Type B pancreatic cell (in vitro differentiated cells): ENCODE data around the gene ERP44. TPM values are rescaled to one million over a fixed set of nuclear protein-coding genes. Genes with fewer than 3 reads are reported as not detected.

Experiments used
- DNase-seq: peaks from one replicate; pipeline ENCODE4 v3.0.0; 2021; ENCODE audit warnings: mixed read lengths; ENCODE audit not compliant: unreplicated experiment; ENCODE audit errors: extremely low spot score
- H3K27ac Mint-ChIP-seq: 2 replicates; pipeline ENCODE4 v1.8.0; 2021; ENCODE audit warnings: mild to moderate bottlenecking, mixed read lengths
- H3K27me3 Mint-ChIP-seq: 2 replicates; pipeline ENCODE4 v1.8.0; 2021; ENCODE audit warnings: mixed read lengths
- H3K36me3 Mint-ChIP-seq: 2 replicates; pipeline ENCODE4 v1.8.0; 2021; ENCODE audit warnings: mixed read lengths
- H3K4me1 Mint-ChIP-seq: one replicate; pipeline ENCODE4 v1.8.0; 2021; ENCODE audit warnings: mixed read lengths; ENCODE audit not compliant: unreplicated experiment
- H3K4me3 Mint-ChIP-seq: 2 replicates; pipeline ENCODE4 v1.8.0; 2021; ENCODE audit warnings: mild to moderate bottlenecking, mixed read lengths
- H3K9me3 Mint-ChIP-seq: 2 replicates; pipeline ENCODE4 v1.8.0; 2021; ENCODE audit warnings: mixed read lengths
- total RNA-seq: library from RNA; stranded (reverse); gene quantifications from 2 replicates; pipeline ENCODE4 v1.2.1, GENCODE V29; 2021; ENCODE audit warnings: low replicate concordance
- TF ChIP-seq, protein P1 (sequence below): fragments of 200-600 bp; sonication (generic); conservative IDR thresholded peaks from 2 replicates; pipeline ENCODE4 v1.5.0; 2021; ENCODE audit warnings: antibody characterized with exemption, mild to moderate bottlenecking

Gene ERP44
- total RNA-seq, 1 donor from 2014 or later = 21.2 TPM

DNA sequence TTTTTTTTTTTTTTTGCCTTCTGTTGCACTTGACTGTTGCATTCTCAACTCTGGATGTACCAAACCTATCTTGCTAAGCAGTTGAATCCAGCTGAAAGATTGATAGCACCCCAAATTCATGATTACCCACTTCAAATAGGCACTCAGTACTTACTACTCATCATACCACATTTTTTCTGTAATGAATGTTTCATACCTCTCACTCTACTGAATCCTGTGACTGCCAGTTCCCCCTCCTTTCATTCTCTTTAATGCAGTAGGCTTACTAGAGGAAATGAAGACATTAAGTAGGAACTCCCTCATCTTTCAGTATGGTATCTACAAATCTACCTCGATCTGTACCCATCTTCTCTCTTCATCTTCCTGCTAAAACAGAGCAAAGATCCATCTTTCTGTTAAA, 7.1 kb upstream of the ERP44 start:
- no peaks in the 10 kb centered on the region for H3K4me1 Mint-ChIP-seq
- H3K27ac Mint-ChIP-seq = no peak overlapping the region
- TF ChIP-seq, protein P1, sequence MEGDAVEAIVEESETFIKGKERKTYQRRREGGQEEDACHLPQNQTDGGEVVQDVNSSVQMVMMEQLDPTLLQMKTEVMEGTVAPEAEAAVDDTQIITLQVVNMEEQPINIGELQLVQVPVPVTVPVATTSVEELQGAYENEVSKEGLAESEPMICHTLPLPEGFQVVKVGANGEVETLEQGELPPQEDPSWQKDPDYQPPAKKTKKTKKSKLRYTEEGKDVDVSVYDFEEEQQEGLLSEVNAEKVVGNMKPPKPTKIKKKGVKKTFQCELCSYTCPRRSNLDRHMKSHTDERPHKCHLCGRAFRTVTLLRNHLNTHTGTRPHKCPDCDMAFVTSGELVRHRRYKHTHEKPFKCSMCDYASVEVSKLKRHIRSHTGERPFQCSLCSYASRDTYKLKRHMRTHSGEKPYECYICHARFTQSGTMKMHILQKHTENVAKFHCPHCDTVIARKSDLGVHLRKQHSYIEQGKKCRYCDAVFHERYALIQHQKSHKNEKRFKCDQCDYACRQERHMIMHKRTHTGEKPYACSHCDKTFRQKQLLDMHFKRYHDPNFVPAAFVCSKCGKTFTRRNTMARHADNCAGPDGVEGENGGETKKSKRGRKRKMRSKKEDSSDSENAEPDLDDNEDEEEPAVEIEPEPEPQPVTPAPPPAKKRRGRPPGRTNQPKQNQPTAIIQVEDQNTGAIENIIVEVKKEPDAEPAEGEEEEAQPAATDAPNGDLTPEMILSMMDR = no peak
- no peaks in the 10 kb centered on the region for H3K9me3 Mint-ChIP-seq
- no peaks in the 10 kb centered on the region for H3K27me3 Mint-ChIP-seq
- no peak overlapping the region for H3K4me3 Mint-ChIP-seq
- DNase-seq = no peak
- no peaks in the 10 kb centered on the region for H3K36me3 Mint-ChIP-seq

DNA sequence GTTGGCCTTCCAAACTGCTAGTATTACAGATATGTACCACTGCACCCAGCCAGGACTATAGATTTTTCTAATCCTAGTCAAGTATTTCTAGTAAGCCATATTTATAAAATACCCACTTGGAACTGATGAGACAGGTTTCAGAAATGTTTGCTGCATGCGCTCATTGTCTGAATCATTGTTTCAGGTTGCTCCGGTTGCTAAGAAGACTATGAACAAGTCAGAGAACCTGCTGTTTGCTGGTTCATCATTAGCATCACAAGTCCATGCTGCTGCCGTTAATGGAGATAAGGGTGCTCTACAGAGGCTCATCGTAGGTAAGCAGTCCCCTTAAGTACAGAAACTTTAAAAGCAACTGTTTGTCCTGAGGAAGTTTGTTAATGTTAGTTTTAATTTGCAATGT, 5.5 kb upstream of the ERP44 start:
- Mint-ChIP-seq H3K27ac (no peak overlapping the region), H3K27me3 (no peaks in the 10 kb centered on the region), H3K4me1 (peaks cover 5% of the 10 kb centered on the region), H3K4me3 (no peak overlapping the region), H3K9me3 (no peaks in the 10 kb centered on the region), H3K36me3 (no peaks in the 10 kb centered on the region)
- no peak for DNase-seq
- TF ChIP-seq, protein P1 = no peak

DNA sequence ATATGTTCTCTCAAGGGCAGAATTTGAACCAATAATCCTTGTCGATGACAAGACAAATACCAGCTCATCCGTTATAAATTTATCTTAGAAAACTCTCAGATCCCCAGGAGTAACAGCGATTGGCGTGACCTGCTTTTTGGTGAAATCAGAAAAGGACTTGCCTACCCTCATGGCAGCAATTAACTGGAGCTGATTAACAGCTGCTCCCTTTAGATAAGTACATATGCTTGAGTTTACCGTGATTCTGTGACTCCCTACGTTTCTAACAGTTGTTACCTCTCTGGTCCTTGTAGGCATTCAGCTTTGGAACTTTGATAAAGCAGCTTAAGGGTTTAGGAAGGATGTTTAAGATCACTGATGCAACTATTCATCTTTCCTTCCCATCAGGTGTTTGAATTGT, 2.8 kb upstream of the ERP44 start:
- peaks cover 17% of the 10 kb centered on the region for H3K4me1 Mint-ChIP-seq
- H3K36me3 Mint-ChIP-seq = no peaks in the 10 kb centered on the region
- no peak for DNase-seq
- H3K27me3 Mint-ChIP-seq = no peaks in the 10 kb centered on the region
- H3K4me3 Mint-ChIP-seq = no peak overlapping the region
- H3K27ac Mint-ChIP-seq = no peak overlapping the region
- TF ChIP-seq, protein P1 = no peak
- no peaks in the 10 kb centered on the region for H3K9me3 Mint-ChIP-seq

DNA sequence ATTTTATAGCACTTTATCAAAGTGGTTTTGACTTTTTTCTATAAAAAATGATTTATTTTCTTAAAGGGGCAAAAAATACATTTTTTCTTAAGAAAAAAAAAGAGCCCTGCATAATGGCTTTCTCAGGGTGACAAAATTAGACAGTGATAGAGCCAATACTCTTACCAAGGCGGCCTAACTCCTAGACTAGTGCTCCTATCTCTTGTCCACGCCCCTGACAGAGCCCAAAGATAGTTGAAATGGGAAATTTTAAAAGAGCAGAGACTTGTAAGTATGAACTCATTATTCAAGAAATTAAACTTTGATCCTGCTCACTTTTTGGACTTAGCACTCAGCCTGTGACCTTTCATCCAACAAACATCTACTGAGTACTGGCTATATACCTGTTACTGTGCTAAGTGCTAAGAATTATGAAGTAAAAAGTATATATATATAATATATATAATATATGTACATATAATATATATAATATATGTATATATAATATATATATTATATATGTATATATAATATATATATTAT, 1.4 kb upstream of the ERP44 start:
- DNase-seq = no peak
- Mint-ChIP-seq H3K4me1 (peaks cover 24% of the 10 kb centered on the region), H3K4me3 (peak overlapping the region; percentile 99), H3K27ac (peak overlapping the region; percentile 99), H3K36me3 (no peaks in the 10 kb centered on the region), H3K27me3 (no peaks in the 10 kb centered on the region), H3K9me3 (no peaks in the 10 kb centered on the region)
- TF ChIP-seq, protein P1 = no peak

DNA sequence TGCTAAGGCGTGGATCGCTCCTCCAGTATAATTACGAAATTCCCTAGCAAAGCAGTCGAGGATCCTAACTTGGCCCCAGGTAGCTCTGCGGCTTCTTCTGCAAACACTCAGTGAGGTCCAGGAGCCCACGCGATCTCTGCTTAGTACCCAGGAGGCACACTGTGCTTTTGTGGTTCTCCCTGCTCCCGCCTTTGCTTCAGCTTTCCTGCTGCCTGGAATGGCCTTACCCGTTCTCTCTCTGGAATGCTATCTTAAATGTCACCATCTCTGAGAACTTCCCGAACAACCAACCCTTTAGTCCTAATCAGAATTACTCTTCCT, 882 bp upstream of the ERP44 start:
- H3K4me1 Mint-ChIP-seq = peaks cover 24% of the 10 kb centered on the region
- no peaks in the 10 kb centered on the region for H3K36me3 Mint-ChIP-seq
- H3K4me3 Mint-ChIP-seq = peak overlapping the region; percentile 99
- TF ChIP-seq, protein P1 = no peak
- H3K27ac Mint-ChIP-seq = peak overlapping the region; percentile 99
- H3K9me3 Mint-ChIP-seq = no peaks in the 10 kb centered on the region
- no peak for DNase-seq
- H3K27me3 Mint-ChIP-seq = no peaks in the 10 kb centered on the region
